K562 (cell line): ENCODE data around the gene FRK.

Experiments used
- BRF2 ChIP-seq: IDR thresholded peaks from 3 replicates; pipeline ENCODE4 v1.6.1; 2011; ENCODE audit warnings: borderline replicate concordance, mild to moderate bottlenecking; ENCODE audit not compliant: insufficient read length, insufficient read depth
- EP300 ChIP-seq: IDR thresholded peaks from 2 replicates; pipeline ENCODE4 v1.6.1; 2012; ENCODE audit warnings: low read length, improper control_type of control experiment
- FOXA1 ChIP-seq: fragments of 450-650 bp; IDR thresholded peaks from 2 replicates; pipeline ENCODE4 v1.6.1; 2016; ENCODE audit warnings: mild to moderate bottlenecking, borderline replicate concordance
- MLLT1 ChIP-seq, 2 experiments: fragments of 450-650 bp; IDR thresholded peaks; 2 replicates each; pipeline ENCODE4 v1.6.1; 2016
- NBN ChIP-seq: fragments of 450-650 bp; IDR thresholded peaks from 2 replicates; pipeline ENCODE4 v1.6.1; 2016; ENCODE audit warnings: low read depth, mild to moderate bottlenecking
- NFRKB ChIP-seq: fragments of 450-650 bp; IDR thresholded peaks from 2 replicates; pipeline ENCODE4 v1.6.1; 2016; ENCODE audit warnings: low read depth
- NRF1 ChIP-seq, 2 experiments: fragments of 450-650 bp; IDR thresholded peaks in 1 of 2; conservative IDR thresholded peaks in 1 of 2; 2 replicates each; pipeline ENCODE4 v1.6.1; 2014; ENCODE audit warnings: mild to moderate bottlenecking in 2 of 2
- PATZ1 ChIP-seq: fragments of 250-450 bp; sonication (Bioruptor Pico); IDR thresholded peaks from 2 replicates; pipeline ENCODE4 v1.5.0; 2020; ENCODE audit warnings: mild to moderate bottlenecking, borderline replicate concordance
- ZNF280A ChIP-seq: fragments of 450-650 bp; IDR thresholded peaks from 2 replicates; pipeline ENCODE4 v1.6.1; 2018; ENCODE audit warnings: mild to moderate bottlenecking, low read depth; ENCODE audit not compliant: partially characterized antibody
- ZNF431 ChIP-seq: sonication (generic); formaldehyde crosslinking; IDR thresholded peaks from 2 replicates; pipeline ENCODE4 v1.8.0; 2022; ENCODE audit warnings: mild to moderate bottlenecking, missing genetic modification reagents

GRCh38 chr6:116078522-116078921 is 17.8 kb upstream of the FRK start:
- no peak for TF ChIP-seq NRF1 (conservative IDR thresholded peaks at IDR 0.05 in 1 of 2, IDR thresholded peaks at IDR 0.05 in 1 of 2)
- TF ChIP-seq PATZ1 (CRISPR knock-in tag) = no peak
- TF ChIP-seq ZNF280A = no peak
- no peak for TF ChIP-seq EP300
- no peak for TF ChIP-seq NFRKB
- TF ChIP-seq ZNF431 = no peak
- no peak for TF ChIP-seq MLLT1 (IDR thresholded peaks at IDR 0.05)
- TF ChIP-seq NBN = no peak
- TF ChIP-seq FOXA1 = no peak
- no peak for TF ChIP-seq BRF2
